AG04449 (cell line): ENCODE data around the gene PDCD4.

Source experiments
- CTCF ChIA-PET: fragments of 350-600 bp; formaldehyde crosslinking; extraction: SDS; loops from one replicate; lab custom pipeline; 2021; ENCODE audit warnings: antibody characterized with exemption; lab: Yijun Ruan, JAX
- POLR2A ChIA-PET: fragments of 400-600, 350-600 bp; formaldehyde crosslinking; extraction: SDS; loops from one replicate; lab custom pipeline; 2020; ENCODE audit warnings: antibody characterized with exemption, inconsistent platforms; lab: Yijun Ruan, JAX
- DNase-seq: peaks from one replicate; pipeline ENCODE4 v3.0.0-alpha.2; 2010; ENCODE audit warnings: low read depth, low spot score
- H3K4me3 ChIP-seq: 2 replicates; pipeline ENCODE4 v1.5.1; 2011; ENCODE audit warnings: low read depth, mild to moderate bottlenecking, control low read depth, low read length
- CTCF ChIP-seq: IDR thresholded peaks from one replicate; pipeline ENCODE4 v1.5.1; 2011; ENCODE audit warnings: mild to moderate bottlenecking, moderate library complexity, low read length, control low read depth, inconsistent platforms; ENCODE audit not compliant: insufficient read depth; ENCODE audit errors: missing control alignments

Gene PDCD4

GRCh38 chr10:110871298-110872084 is at the start of gene PDCD4:
Gene PDCD4, plus strand, starts transcription at chr10:110871928. Its CDS starts 4,100 bp downstream, at chr10:110876028.
- peak; percentile 86 for DNase-seq
- CTCF ChIA-PET = interaction anchor here (0.9 to 1.2 kb wide), 3 partner anchors 11 to 126 kb away, joined by 3 read pairs; no protein-coding TSS in a partner anchor
- peak within 1 kb of the TSS; percentile 71 for H3K4me3 ChIP-seq
- POLR2A ChIA-PET = interaction anchor here (0.6 to 1.2 kb wide), 10 partner anchors 12 to 566 kb away, joined by 3 to 8 read pairs (median 4); partner anchors contain the start of gene SMNDC1
- no peak for TF ChIP-seq CTCF

GRCh38 chr10:110822035-110822711 is 49.6 kb upstream of the PDCD4 start:
- H3K4me3 ChIP-seq = no peak overlapping the region
- POLR2A ChIA-PET = no interaction called here
- no peak for TF ChIP-seq CTCF
- DNase-seq = no peak
- CTCF ChIA-PET = interaction anchor here (1.5 kb wide), 1 partner anchor 31 kb away, joined by 3 read pairs; no protein-coding TSS in a partner anchor

DNA sequence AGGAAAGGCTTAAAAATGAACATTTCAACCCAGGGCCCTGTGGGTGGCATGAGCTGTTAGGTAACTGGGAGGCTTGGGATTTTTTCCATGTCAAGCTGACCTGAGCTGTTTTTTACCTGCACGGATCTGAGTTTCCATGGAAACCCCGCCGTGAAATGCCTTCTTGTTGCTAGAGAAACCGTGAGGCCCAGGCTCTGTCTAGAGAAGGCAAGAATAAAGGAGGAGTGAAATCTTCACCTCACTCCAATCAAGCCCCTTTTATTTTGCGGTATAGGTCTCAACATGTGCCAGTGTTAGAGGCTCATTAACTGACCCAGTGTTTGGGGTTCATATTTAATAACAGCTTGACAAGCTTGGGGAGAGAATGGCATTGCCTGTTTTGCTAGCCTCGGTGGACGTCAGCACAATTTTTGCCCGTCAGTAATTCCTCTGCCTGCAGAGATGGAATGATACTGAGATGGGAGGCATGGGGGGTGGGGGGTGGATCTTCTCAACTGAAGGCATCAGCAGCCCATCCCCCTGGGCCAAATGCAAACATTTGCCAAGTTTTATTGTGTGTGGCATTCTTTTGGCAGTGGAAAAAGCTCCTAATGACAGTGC is 48.9 kb upstream of the PDCD4 start:
- no peak for TF ChIP-seq CTCF
- POLR2A ChIA-PET = no interaction called here
- H3K4me3 ChIP-seq = no peak overlapping the region
- CTCF ChIA-PET = interaction anchor here (1.3 kb wide), 1 partner anchor 18 kb away, joined by 3 read pairs; no protein-coding TSS in a partner anchor
- no peak for DNase-seq

GRCh38 chr10:110824152-110824441 is 47.6 kb upstream of the PDCD4 start:
- H3K4me3 ChIP-seq = no peak overlapping the region
- ChIA-PET CTCF (interaction anchor here (1.3 kb wide), 1 partner anchor 20 kb away, joined by 3 read pairs; no protein-coding TSS in a partner anchor), POLR2A (no interaction called here)
- TF ChIP-seq CTCF = no peak
- no peak for DNase-seq

- H3K4me3 ChIP-seq = no peak overlapping the region
- no peak for DNase-seq
- ChIA-PET CTCF (no interaction called here), POLR2A (no interaction called here)
- no peak for TF ChIP-seq CTCF
Measured at GRCh38 chr10:110824660-110825059, 47.1 kb upstream of the PDCD4 start.

DNA sequence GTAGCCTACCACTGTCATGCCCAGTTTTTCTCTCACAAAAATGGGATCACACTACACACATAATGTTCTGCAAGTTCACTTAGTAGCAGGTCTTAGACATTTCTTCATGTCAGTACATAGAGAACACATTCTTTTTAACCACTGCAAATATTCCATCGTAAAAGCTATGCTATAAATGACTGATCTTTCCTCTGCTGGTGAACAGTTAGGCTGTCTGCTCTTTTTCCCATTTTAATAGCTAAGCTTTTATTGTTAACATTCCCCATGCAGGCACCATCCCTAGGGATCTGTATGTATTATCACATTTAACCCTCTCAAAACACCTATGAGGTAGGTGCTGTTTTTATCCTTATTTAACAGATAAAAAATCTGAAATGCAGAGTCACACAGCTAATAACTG is 46.2 kb upstream of the PDCD4 start:
- H3K4me3 ChIP-seq = no peak overlapping the region
- no peak for DNase-seq
- no peak for TF ChIP-seq CTCF
- ChIA-PET POLR2A (interaction anchor here (1.0 kb wide), 1 partner anchor 22 kb away, joined by 3 read pairs; no protein-coding TSS in a partner anchor), CTCF (no interaction called here)
